ENCODE data around the gene IHH. TPM values are rescaled to one million over a fixed set of nuclear protein-coding genes. Genes with fewer than 3 reads are reported as not detected.

Gene IHH
- total RNA-seq, 1 experiment from 2014 or later = not detected

- H3K4me3 Mint-ChIP-seq = no peak overlapping the region
- no peak overlapping the region for H4K5ac ChIP-seq (ENCODE audit: insufficient read length, low read depth, low read length)
- H3K4me1 Mint-ChIP-seq = peaks cover 5 to 7% of the 10 kb centered on the region in 2 experiments
- H3K4ac ChIP-seq (ENCODE audit: low read depth, low read length) = no peak overlapping the region
- no peak overlapping the region for H3K23ac ChIP-seq (ENCODE audit: insufficient read length, low read depth, low read length)
- no peak overlapping the region for H2BK15ac ChIP-seq (ENCODE audit: low read depth, low read length)
- no peak overlapping the region for H3K14ac ChIP-seq (ENCODE audit: insufficient read depth, low read length)
- no peak overlapping the region for H4K8ac ChIP-seq (replicated peaks; ENCODE audit: insufficient read length, low read depth, low read length)
- no peak overlapping the region for H3K4me2 ChIP-seq (ENCODE audit: insufficient read depth, insufficient read length, low read length)
- H3K4me1 ChIP-seq (ENCODE audit: insufficient read depth, low read length) = no peaks in the 10 kb centered on the region
- H3K9me3 Mint-ChIP-seq = no peaks in the 10 kb centered on the region
- H3K18ac ChIP-seq (ENCODE audit: insufficient read length, low read depth, low read length) = no peak overlapping the region
- no peak overlapping the region for H3K27ac Mint-ChIP-seq
- H2BK120ac ChIP-seq (ENCODE audit: low read depth, low read length, poor library complexity, severe bottlenecking) = no peak overlapping the region
- H4K91ac ChIP-seq (ENCODE audit: insufficient read length, low read depth, low read length) = no peak overlapping the region
- no peak overlapping the region for H3K56ac ChIP-seq (ENCODE audit: insufficient read length, low read depth, low read length)
- no peak overlapping the region for H2BK20ac ChIP-seq (ENCODE audit: low read depth, low read length, poor library complexity, severe bottlenecking)
- H3K27ac ChIP-seq (ENCODE audit: insufficient read length, low read depth, low read length) = no peak overlapping the region
- DNase-seq = no peak
- H3K36me3 Mint-ChIP-seq (ENCODE audit: insufficient read depth in 1 of 3, low read depth in 3 of 3) = peaks cover 0 to 9% (median 0%) of the 10 kb centered on the region in 3 experiments; a peak in 3 of 7 replicates
- no peak overlapping the region for H2BK5ac ChIP-seq (ENCODE audit: insufficient read length, low read length)
- H3K27me3 Mint-ChIP-seq (ENCODE audit: low read depth) = peaks cover 7% of the 10 kb centered on the region
- no peaks in the 10 kb centered on the region for H3K9me3 ChIP-seq (ENCODE audit: control insufficient read depth, low read depth, low read length)
- H3K79me1 ChIP-seq (ENCODE audit: insufficient read depth, low read depth, low read length, poor library complexity, severe bottlenecking) = no peaks in the 10 kb centered on the region
- no peak overlapping the region for H2BK12ac ChIP-seq (ENCODE audit: insufficient read length, low read depth, low read length)
- no peaks in the 10 kb centered on the region for H4K20me1 ChIP-seq (ENCODE audit: control insufficient read depth, insufficient read depth, insufficient read length)
- no CpG with 5 or more reads among the region's 6 CpGs for WGBS (ENCODE audit: extremely low coverage, insufficient read length, low lambda C conversion rate)
- no peak overlapping the region for H3K9ac ChIP-seq (ENCODE audit: extremely low read depth, insufficient read length, low read length)
- no peak overlapping the region for H3T11ph ChIP-seq (ENCODE audit: low read length)
- no peaks in the 10 kb centered on the region for H3K79me2 ChIP-seq (ENCODE audit: insufficient read depth, low read length)
- H2AK5ac ChIP-seq (ENCODE audit: insufficient read length, low read length) = no peak overlapping the region
- TF ChIP-seq, protein P1, sequence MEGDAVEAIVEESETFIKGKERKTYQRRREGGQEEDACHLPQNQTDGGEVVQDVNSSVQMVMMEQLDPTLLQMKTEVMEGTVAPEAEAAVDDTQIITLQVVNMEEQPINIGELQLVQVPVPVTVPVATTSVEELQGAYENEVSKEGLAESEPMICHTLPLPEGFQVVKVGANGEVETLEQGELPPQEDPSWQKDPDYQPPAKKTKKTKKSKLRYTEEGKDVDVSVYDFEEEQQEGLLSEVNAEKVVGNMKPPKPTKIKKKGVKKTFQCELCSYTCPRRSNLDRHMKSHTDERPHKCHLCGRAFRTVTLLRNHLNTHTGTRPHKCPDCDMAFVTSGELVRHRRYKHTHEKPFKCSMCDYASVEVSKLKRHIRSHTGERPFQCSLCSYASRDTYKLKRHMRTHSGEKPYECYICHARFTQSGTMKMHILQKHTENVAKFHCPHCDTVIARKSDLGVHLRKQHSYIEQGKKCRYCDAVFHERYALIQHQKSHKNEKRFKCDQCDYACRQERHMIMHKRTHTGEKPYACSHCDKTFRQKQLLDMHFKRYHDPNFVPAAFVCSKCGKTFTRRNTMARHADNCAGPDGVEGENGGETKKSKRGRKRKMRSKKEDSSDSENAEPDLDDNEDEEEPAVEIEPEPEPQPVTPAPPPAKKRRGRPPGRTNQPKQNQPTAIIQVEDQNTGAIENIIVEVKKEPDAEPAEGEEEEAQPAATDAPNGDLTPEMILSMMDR (conservative IDR thresholded peaks at IDR 0.05) = no peak
- no peak overlapping the region for H2AFZ ChIP-seq (ENCODE audit: low read length)
- no peaks in the 10 kb centered on the region for H3K23me2 ChIP-seq (ENCODE audit: insufficient read length, low read depth, low read length, poor library complexity, severe bottlenecking)
- H3K27me3 ChIP-seq (ENCODE audit: insufficient read depth, low read length) = no peaks in the 10 kb centered on the region
Measured at GRCh38 chr2:219071131-219071816, 10.6 kb upstream of the IHH start.
